Measurements from ENCODE around the gene VASN.

DNA sequence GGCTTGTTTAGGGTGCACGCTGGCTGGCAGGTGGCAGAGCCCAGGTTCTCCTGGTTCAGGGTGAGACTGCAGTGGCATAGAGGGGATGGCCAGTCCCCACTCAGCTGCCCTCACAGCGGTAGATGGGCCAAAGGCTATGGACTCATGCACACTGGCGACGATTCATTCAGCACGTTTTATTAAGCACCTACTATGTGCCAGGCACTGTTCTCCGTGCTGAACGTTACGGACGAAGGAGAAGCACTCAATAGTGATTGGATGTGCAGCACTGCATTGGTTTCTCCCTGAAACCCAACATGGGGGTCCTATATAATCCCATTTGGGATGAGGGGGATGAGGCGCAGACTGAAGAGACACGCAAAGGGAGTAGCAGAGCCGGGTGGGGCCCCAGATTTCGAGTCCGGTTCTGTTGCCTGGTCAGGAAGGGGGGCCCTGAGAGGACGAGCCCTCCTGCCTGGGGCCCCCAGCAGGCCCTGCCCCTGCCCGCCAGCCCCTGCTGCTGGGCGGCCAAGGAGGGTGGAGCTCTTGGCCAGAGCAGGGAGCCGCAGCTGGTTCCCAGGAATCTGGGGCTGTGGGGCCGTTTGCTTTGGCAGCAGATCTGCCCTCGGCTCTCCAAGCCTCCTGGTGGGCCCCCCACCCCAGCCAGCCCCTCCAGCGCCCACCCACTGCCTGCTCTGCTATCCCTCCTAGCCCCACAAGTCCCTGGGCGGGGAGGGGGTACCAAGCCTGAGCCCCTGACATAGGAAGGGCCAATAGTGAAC lies 47.0 kb upstream of the VASN start:
- TF ChIP-seq, protein P1, sequence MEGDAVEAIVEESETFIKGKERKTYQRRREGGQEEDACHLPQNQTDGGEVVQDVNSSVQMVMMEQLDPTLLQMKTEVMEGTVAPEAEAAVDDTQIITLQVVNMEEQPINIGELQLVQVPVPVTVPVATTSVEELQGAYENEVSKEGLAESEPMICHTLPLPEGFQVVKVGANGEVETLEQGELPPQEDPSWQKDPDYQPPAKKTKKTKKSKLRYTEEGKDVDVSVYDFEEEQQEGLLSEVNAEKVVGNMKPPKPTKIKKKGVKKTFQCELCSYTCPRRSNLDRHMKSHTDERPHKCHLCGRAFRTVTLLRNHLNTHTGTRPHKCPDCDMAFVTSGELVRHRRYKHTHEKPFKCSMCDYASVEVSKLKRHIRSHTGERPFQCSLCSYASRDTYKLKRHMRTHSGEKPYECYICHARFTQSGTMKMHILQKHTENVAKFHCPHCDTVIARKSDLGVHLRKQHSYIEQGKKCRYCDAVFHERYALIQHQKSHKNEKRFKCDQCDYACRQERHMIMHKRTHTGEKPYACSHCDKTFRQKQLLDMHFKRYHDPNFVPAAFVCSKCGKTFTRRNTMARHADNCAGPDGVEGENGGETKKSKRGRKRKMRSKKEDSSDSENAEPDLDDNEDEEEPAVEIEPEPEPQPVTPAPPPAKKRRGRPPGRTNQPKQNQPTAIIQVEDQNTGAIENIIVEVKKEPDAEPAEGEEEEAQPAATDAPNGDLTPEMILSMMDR (IDR thresholded peaks at IDR 0.05), result no peak
- TF ChIP-seq POLR2A (IDR thresholded peaks at IDR 0.05), result no peak

Measured in body of pancreas (tissue), 4 donors.